Activated CD4-positive, alpha-beta T cell treated with anti-CD3 and anti-CD28 coated beads, Interleukin-2, Interleukin-4, amounts not matched to agents 100 ng/mL and 50 ng/mL, durations not matched to agents 16 hours and 8 hours (primary cell): Measurements from ENCODE around the gene DNAH11.
"Not testable (repeated sequence)": the region's sequence is repeated elsewhere in the genome, so short reads cannot be mapped to it uniquely, and the experiment has no call there.

Source experiments
- DNase-seq: peaks from one replicate; pipeline ENCODE4 v3.0.0-alpha.2; 2020; ENCODE audit warnings: low spot score

Gene DNAH11

GRCh38 chr7:21773326-21773725, 230.5 kb downstream of the DNAH11 start:
- no peak for DNase-seq

GRCh38 chr7:21777921-21778320, 235.1 kb downstream of the DNAH11 start:
- no peak for DNase-seq

GRCh38 chr7:21778953-21779352, 236.1 kb downstream of the DNAH11 start:
- no peak for DNase-seq

GRCh38 chr7:21782996-21783395, 240.2 kb downstream of the DNAH11 start:
- no peak for DNase-seq

- no peak for DNase-seq
These were observed 242.2 kb downstream of the DNAH11 start for GRCh38 chr7:21784989-21785388.

- DNase-seq, result no peak
These were observed 263.0 kb downstream of the DNAH11 start for GRCh38 chr7:21805791-21806190.

- DNase-seq, result no peak
These were observed 263.5 kb downstream of the DNAH11 start for GRCh38 chr7:21806388-21806787.

- DNase-seq, result no peak
These were observed 276.2 kb downstream of the DNAH11 start for GRCh38 chr7:21819048-21819447.

GRCh38 chr7:21828841-21829240, 286.0 kb downstream of the DNAH11 start:
- no peak for DNase-seq

GRCh38 chr7:21829731-21830130, 286.9 kb downstream of the DNAH11 start:
- no peak for DNase-seq

- DNase-seq, result no peak
These were observed 301.9 kb downstream of the DNAH11 start for GRCh38 chr7:21844742-21845141.

- DNase-seq, result no peak
These were observed 307.9 kb downstream of the DNAH11 start for GRCh38 chr7:21850531-21851285.

GRCh38 chr7:21851559-21851967, 308.7 kb downstream of the DNAH11 start:
- no peak for DNase-seq

- DNase-seq, result not testable (repeated sequence)
These were observed 322.9 kb downstream of the DNAH11 start for GRCh38 chr7:21865631-21866204.

GRCh38 chr7:21866731-21867130, 323.9 kb downstream of the DNAH11 start:
- DNase-seq, result no peak

- no peak for DNase-seq
These were observed 324.4 kb downstream of the DNAH11 start for GRCh38 chr7:21867226-21867625.

- no peak for DNase-seq
These were observed 325.2 kb downstream of the DNAH11 start for GRCh38 chr7:21867816-21868575.

- no peak for DNase-seq
These were observed 325.7 kb downstream of the DNAH11 start for GRCh38 chr7:21868576-21868850.

- DNase-seq, result no peak
These were observed 327.1 kb downstream of the DNAH11 start for GRCh38 chr7:21869785-21870402.

GRCh38 chr7:21883069-21883468, 340.2 kb downstream of the DNAH11 start:
- no peak for DNase-seq

GRCh38 chr7:21883501-21883900, 340.7 kb downstream of the DNAH11 start:
- DNase-seq, result not testable (repeated sequence)

GRCh38 chr7:21884496-21884895, 341.7 kb downstream of the DNAH11 start:
- DNase-seq, result no peak

- no peak for DNase-seq
These were observed 343.6 kb downstream of the DNAH11 start for GRCh38 chr7:21886396-21886795.
